Neuron (in vitro differentiated cells): ENCODE data around the gene THNSL1.

Experiments used
- H2AFZ ChIP-seq: one replicate; pipeline ENCODE4 v1.6.1; 2013; ENCODE audit warnings: low read depth, mild to moderate bottlenecking, inconsistent platforms, low read length, moderate library complexity
- H3K27me3 ChIP-seq: one replicate; pipeline ENCODE4 v1.6.1; 2013; ENCODE audit warnings: low read length; ENCODE audit not compliant: insufficient read depth
- H3K36me3 ChIP-seq: one replicate; pipeline ENCODE4 v1.6.1; 2013; ENCODE audit warnings: low read length; ENCODE audit not compliant: insufficient read depth
- H3K4me1 ChIP-seq: one replicate; pipeline ENCODE4 v1.6.1; 2013; ENCODE audit warnings: low read length; ENCODE audit not compliant: insufficient read depth
- H3K4me3 ChIP-seq: 2 replicates; pipeline ENCODE4 v1.5.1; 2013; ENCODE audit warnings: mild to moderate bottlenecking, low read length, moderate library complexity
- H3K9me3 ChIP-seq: one replicate; pipeline ENCODE4 v1.6.1; 2013; ENCODE audit warnings: low read length

Gene THNSL1

GRCh38 chr10:25017661-25018060 lies 1.2 kb downstream of the THNSL1 start:
- peak overlapping the region; percentile 81 for H2AFZ ChIP-seq

GRCh38 chr10:25018703-25019102 lies 2.3 kb downstream of the THNSL1 start:
- H3K9me3 ChIP-seq: no peaks in the 10 kb centered on the region
- H3K36me3 ChIP-seq: peaks cover 5% of the 10 kb centered on the region
- H3K4me3 ChIP-seq: no peak overlapping the region
- no peaks in the 10 kb centered on the region for H3K27me3 ChIP-seq
- H3K4me1 ChIP-seq: peaks cover 18% of the 10 kb centered on the region
- H2AFZ ChIP-seq: no peak overlapping the region

More at GRCh38 chr10:25017661-25018060, 1.2 kb downstream of the THNSL1 start:
- Histone ChIP-seq H3K4me3 (peak overlapping the region; percentile 61), H3K36me3 (peaks cover 3% of the 10 kb centered on the region), H3K4me1 (peaks cover 18% of the 10 kb centered on the region), H3K27me3 (no peaks in the 10 kb centered on the region), H3K9me3 (peaks cover 3% of the 10 kb centered on the region)

- Histone ChIP-seq H3K27me3 (no peaks in the 10 kb centered on the region), H3K9me3 (no peaks in the 10 kb centered on the region), H3K36me3 (peaks cover 5% of the 10 kb centered on the region), H3K4me3 (no peak overlapping the region), H2AFZ (no peak overlapping the region), H3K4me1 (no peaks in the 10 kb centered on the region)
Measured at GRCh38 chr10:25023278-25023677, 6.9 kb downstream of the THNSL1 start.

- Histone ChIP-seq H3K27me3 (no peaks in the 10 kb centered on the region), H3K9me3 (no peaks in the 10 kb centered on the region), H3K4me3 (no peak overlapping the region), H3K36me3 (peaks cover 5% of the 10 kb centered on the region), H2AFZ (no peak overlapping the region), H3K4me1 (no peaks in the 10 kb centered on the region)
Measured at GRCh38 chr10:25024528-25024927, 8.1 kb downstream of the THNSL1 start.

- Histone ChIP-seq H3K27me3 (no peaks in the 10 kb centered on the region), H3K4me3 (no peak overlapping the region), H2AFZ (no peak overlapping the region), H3K36me3 (peaks cover 5% of the 10 kb centered on the region), H3K9me3 (no peaks in the 10 kb centered on the region), H3K4me1 (no peaks in the 10 kb centered on the region)
Measured at GRCh38 chr10:25026463-25026862, 10.1 kb downstream of the THNSL1 start.

GRCh38 chr10:25028711-25029110 lies 12.3 kb downstream of the THNSL1 start:
- no peaks in the 10 kb centered on the region for H3K9me3 ChIP-seq
- H3K36me3 ChIP-seq: no peaks in the 10 kb centered on the region
- H2AFZ ChIP-seq: no peak overlapping the region
- H3K27me3 ChIP-seq: no peaks in the 10 kb centered on the region
- H3K4me1 ChIP-seq: no peaks in the 10 kb centered on the region
- H3K4me3 ChIP-seq: no peak overlapping the region

- no peak overlapping the region for H2AFZ ChIP-seq
- no peaks in the 10 kb centered on the region for H3K9me3 ChIP-seq
- H3K4me3 ChIP-seq: no peak overlapping the region
- H3K4me1 ChIP-seq: no peaks in the 10 kb centered on the region
- no peaks in the 10 kb centered on the region for H3K36me3 ChIP-seq
- H3K27me3 ChIP-seq: no peaks in the 10 kb centered on the region
Measured at GRCh38 chr10:25029519-25029918, 13.1 kb downstream of the THNSL1 start.

GRCh38 chr10:25036381-25036780 lies 20.0 kb downstream of the THNSL1 start:
- Histone ChIP-seq H3K4me3 (no peak overlapping the region), H3K27me3 (no peaks in the 10 kb centered on the region), H3K9me3 (no peaks in the 10 kb centered on the region), H2AFZ (no peak overlapping the region), H3K4me1 (no peaks in the 10 kb centered on the region), H3K36me3 (no peaks in the 10 kb centered on the region)

GRCh38 chr10:25038325-25038724 lies 21.9 kb downstream of the THNSL1 start:
- no peak overlapping the region for H2AFZ ChIP-seq
- no peaks in the 10 kb centered on the region for H3K4me1 ChIP-seq
- no peaks in the 10 kb centered on the region for H3K27me3 ChIP-seq
- no peaks in the 10 kb centered on the region for H3K36me3 ChIP-seq
- H3K4me3 ChIP-seq: no peak overlapping the region
- no peaks in the 10 kb centered on the region for H3K9me3 ChIP-seq

- Histone ChIP-seq H2AFZ (no peak overlapping the region), H3K27me3 (no peaks in the 10 kb centered on the region), H3K4me1 (no peaks in the 10 kb centered on the region), H3K9me3 (no peaks in the 10 kb centered on the region), H3K4me3 (no peak overlapping the region), H3K36me3 (no peaks in the 10 kb centered on the region)
Measured at GRCh38 chr10:25039531-25039930, 23.1 kb downstream of the THNSL1 start.

- peaks cover 4% of the 10 kb centered on the region for H3K9me3 ChIP-seq
- H3K4me3 ChIP-seq: no peak overlapping the region
- no peak overlapping the region for H2AFZ ChIP-seq
- no peaks in the 10 kb centered on the region for H3K36me3 ChIP-seq
- no peaks in the 10 kb centered on the region for H3K27me3 ChIP-seq
- no peaks in the 10 kb centered on the region for H3K4me1 ChIP-seq
Measured at GRCh38 chr10:25046641-25047040, 30.2 kb downstream of the THNSL1 start.

- H3K36me3 ChIP-seq: no peaks in the 10 kb centered on the region
- no peaks in the 10 kb centered on the region for H3K27me3 ChIP-seq
- H3K9me3 ChIP-seq: peaks cover 5% of the 10 kb centered on the region
- H2AFZ ChIP-seq: no peak overlapping the region
- no peak overlapping the region for H3K4me3 ChIP-seq
- no peaks in the 10 kb centered on the region for H3K4me1 ChIP-seq
Measured at GRCh38 chr10:25047088-25047487, 30.7 kb downstream of the THNSL1 start.

- H2AFZ ChIP-seq: no peak overlapping the region
- H3K4me3 ChIP-seq: no peak overlapping the region
- H3K36me3 ChIP-seq: no peaks in the 10 kb centered on the region
- peaks cover 5% of the 10 kb centered on the region for H3K9me3 ChIP-seq
- no peaks in the 10 kb centered on the region for H3K27me3 ChIP-seq
- H3K4me1 ChIP-seq: no peaks in the 10 kb centered on the region
Measured at GRCh38 chr10:25047591-25048301, 31.3 kb downstream of the THNSL1 start.

GRCh38 chr10:25048450-25048849 lies 32.0 kb downstream of the THNSL1 start:
- Histone ChIP-seq H3K36me3 (no peaks in the 10 kb centered on the region), H2AFZ (no peak overlapping the region), H3K4me1 (no peaks in the 10 kb centered on the region), H3K4me3 (no peak overlapping the region), H3K9me3 (peaks cover 5% of the 10 kb centered on the region), H3K27me3 (no peaks in the 10 kb centered on the region)
